Measurements from ENCODE around the gene KCNJ14.

Gene KCNJ14

GRCh38 chr19:48445606-48446481 lies 9.5 kb upstream of the KCNJ14 start, which contains the start of gene GRWD1:
GRWD1 (plus strand) TSS chr19:48445983; CDS start chr19:48446006, 23 bp downstream.
- peak; percentile 56 for DNase-seq

GRCh38 chr19:48446579-48446978 lies 8.8 kb upstream of the KCNJ14 start:
- no peak for DNase-seq

DNA sequence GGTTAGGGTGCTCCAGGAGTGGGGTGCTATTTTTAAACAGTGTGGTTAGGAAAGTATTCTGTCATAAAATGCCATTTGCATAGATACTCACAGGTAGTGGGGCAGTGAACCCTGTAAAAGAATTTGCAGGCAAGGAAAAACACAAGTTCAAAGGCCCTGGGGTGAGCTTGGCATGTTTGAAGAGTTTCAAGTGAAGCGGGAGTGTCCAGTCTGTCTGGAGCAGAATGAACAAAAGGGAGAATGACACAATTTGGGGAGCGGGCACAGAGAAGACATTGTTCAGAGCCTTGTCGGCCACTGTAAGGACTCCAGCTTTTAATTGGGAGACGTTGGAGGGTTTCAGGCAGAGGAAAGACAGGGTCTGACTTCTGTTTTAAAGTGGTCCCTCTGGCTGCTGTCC lies 6.8 kb upstream of the KCNJ14 start:
- no peak for DNase-seq

- DNase-seq = no peak
These were observed 4.9 kb upstream of the KCNJ14 start for GRCh38 chr19:48450441-48450840.

DNA sequence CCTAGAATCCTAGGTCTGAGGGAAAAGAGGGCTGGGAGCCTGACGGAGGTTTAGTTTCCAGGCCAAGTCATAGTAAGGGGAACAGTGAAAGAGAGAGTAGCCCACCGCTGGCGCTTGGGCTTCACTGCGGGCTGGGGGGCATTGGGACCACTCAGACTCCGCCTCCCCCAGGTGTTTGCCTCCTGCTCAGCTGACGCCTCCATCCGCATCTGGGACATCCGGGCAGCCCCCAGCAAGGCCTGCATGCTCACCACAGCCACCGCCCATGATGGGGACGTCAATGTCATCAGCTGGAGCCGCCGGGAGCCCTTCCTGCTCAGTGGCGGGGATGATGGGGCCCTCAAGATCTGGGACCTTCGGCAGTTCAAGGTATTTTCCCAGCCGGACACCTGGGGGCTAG lies 4.5 kb upstream of the KCNJ14 start:
- no peak for DNase-seq

DNA sequence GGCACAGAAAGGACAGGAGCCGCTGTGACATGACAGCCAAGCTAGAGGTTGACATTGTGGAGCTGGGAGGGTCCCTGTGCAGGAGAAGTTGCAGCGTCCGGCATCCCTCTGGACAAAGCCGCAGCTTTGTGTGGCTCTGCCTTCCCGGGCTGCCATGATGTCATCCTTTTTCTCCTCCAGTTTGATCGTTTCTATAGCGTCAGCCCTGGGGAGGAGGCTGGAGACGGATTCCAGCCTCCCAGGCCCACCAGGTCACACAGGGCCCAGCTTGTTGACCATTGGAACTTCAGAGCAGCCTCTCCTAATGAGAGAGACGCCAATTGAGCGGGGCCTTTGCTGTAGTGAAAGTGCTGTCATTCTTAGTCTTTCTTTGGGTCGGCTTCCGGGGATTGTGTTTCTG lies 3.8 kb upstream of the KCNJ14 start:
- no peak for DNase-seq

GRCh38 chr19:48452289-48453190 lies 2.8 kb upstream of the KCNJ14 start:
- DNase-seq = no peak

DNA sequence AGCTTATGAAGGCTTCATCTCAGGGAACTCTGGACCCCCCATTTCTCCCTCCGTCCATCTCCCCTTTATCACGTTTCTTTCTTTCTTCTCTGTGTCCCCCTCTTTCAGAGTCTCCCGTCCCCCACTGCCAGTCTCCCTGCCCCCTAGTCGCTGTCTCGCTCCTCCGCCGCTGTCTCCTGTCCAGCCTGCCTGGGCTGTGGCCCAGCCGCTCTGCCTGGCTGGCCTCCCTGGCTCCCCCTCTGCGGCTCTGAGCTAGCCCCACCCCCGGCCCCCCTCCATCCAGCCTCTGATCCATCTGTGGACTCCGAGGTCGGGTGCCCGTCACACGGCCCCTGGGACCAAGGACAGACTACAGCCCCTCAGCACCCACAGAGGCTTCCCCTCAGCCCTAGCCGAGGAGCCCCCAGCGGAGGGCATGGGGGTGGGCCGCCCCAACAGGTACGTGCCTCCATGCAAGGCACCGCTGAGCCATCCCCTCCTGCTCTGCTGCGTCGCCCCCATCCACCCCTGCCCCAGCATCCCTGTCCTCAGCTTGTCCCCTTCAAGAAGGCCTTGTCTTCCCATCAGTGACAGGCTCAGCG lies 1.1 kb upstream of the KCNJ14 start:
- DNase-seq = no peak

GRCh38 chr19:48455908-48456562 lies 661 bp downstream of the KCNJ14 start:
- DNase-seq = no peak

GRCh38 chr19:48456864-48457263 lies 1.5 kb downstream of the KCNJ14 start:
- DNase-seq = no peak

DNA sequence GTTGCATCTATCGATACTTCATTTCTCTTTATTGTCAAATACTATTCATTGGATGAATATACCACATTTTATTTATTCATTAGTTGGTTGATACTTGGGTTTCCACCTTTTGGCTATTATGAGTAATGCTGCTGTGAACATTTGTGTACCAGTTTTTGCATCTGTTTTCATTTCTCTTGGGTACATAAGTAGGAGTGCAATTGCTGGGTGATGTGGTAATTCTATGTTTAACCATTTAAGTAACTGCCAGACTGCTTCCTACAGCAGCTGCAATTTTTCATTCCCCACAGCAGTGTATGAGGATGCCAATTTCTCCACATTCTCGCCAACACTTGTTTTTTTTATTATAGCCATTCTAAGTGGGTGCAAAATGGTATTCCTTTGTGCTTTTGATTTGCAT lies 2.6 kb downstream of the KCNJ14 start:
- DNase-seq = no peak

- DNase-seq = no peak
These were observed 6.2 kb downstream of the KCNJ14 start for GRCh38 chr19:48461651-48461981.

DNA sequence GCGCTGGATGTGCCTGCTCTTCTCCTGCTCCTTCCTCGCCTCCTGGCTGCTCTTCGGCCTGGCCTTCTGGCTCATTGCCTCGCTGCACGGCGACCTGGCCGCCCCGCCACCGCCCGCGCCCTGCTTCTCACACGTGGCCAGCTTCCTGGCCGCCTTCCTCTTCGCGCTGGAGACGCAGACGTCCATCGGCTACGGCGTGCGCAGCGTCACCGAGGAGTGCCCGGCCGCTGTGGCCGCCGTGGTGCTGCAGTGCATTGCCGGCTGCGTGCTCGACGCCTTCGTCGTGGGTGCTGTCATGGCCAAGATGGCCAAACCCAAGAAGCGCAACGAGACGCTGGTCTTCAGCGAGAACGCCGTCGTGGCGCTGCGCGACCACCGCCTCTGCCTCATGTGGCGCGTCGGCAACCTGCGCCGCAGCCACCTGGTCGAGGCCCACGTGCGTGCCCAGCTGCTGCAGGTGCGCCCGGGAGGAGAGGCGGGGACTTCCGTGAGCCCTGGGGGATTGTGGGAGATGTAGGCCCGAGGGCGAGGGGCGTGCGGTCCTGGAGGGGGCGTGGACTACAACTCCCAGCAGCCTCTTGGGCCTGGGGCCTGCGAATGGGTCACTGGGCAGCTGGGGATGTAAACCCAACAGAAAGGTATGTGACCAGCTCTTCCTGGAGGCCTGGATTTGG lies 6.7 kb downstream of the KCNJ14 start:
- DNase-seq = no peak

DNA sequence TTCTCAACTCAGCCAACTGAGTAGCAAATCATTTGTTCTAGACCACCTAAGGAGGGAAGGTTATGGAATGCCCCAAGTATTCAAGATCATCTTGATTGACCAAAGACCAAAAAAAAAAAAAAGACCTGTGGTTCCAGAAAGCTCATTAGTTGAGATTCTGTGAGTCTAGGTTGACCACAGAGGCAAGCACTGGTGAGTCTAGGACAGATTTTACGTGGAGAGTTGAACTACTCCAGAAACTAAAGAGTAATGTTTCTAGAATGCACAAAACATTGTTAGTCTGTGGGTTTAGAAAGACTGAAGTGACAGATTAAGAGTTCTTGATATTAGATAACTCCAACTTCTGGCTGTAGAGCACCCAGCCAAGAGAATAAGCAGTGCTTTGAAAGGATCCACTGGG lies 9.8 kb downstream of the KCNJ14 start:
- DNase-seq = no peak

DNA sequence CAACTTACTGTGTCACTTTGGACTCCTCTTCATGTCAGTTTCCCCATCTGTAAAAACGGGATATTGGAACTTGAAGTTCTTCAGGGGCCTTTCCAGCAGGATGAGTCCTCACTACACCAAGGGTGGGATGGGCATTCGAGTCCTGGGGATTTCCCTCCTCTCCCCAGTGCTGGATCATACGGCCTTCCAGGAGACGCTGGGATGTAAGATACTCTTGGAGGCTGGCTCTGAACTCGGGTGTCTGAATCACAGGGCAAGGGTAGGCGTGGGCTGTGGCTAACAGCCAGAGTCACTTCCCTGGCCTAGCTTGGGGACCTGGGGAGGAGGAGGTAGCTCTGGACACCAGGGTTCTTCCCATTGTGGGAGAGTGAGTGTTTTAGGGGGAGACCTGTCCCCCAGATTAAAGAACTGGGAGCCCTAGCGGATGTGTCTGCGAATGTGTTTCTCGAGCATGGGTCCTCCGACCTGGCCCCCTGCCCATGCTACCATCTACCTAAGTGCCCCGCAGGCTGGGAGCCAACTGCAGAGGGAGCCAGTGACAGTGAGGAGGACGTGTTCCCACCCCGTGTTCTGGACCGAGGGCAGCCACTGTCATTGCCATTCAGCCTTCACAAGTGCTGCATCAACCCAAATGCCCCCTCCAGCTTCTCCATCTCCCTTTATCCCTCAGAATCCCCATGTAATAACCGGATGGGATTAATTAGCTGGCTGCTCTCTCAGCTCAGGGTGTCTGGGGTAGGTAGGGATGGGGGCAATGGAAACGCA lies 11.4 kb downstream of the KCNJ14 start:
- no peak for DNase-seq

GRCh38 chr19:48468772-48469288 lies 13.5 kb downstream of the KCNJ14 start:
- peak; percentile 99 for DNase-seq

GRCh38 chr19:48469289-48469881 lies 14.0 kb downstream of the KCNJ14 start, which contains the start of gene CYTH2:
CYTH2 (plus strand) TSS chr19:48469369; CDS start chr19:48469508, 139 bp downstream.
- DNase-seq = peak; percentile 63

GRCh38 chr19:48469934-48470680 lies 14.7 kb downstream of the KCNJ14 start:
- no peak for DNase-seq

GRCh38 chr19:48470856-48471255 lies 15.5 kb downstream of the KCNJ14 start:
- DNase-seq = no peak

DNA sequence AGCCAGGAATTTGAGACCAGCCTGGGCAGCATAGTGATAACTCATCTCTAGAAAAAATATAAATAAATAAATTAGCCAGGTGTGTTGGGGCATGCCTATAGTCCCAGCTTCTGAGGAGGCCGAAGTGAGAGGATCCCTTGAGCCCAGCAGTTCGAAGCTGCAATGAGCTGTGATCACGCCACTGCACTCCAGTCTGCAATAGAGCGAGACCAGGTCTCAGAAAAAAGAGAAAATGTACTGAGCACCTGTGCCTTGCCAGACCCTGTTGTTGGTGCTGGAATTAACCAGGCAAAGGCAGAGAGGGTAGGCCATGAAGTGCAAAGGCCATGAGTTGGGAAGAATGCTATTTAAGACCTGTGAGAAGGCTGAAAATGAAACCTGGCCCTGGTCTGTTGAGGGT lies 16.5 kb downstream of the KCNJ14 start:
- DNase-seq = no peak

Measured in activated gamma-delta T cell (primary cell).